Keratinocyte (primary cell): ENCODE measurements around the gene LINC01488. TPM values are rescaled to one million over a fixed set of nuclear protein-coding genes. Genes with fewer than 3 reads are reported as not detected.

Source experiments
- DNase-seq: peaks from one replicate; pipeline ENCODE4 v3.0.0-alpha.2; 2011; ENCODE audit warnings: low read depth, missing footprints, low spot score
- FAIRE-seq: peaks from 2 replicates; lab custom pipeline; 2011; peaks lifted over from hg19 to GRCh38; lab: Jason Lieb, UNC
- H2AFZ ChIP-seq: 2 replicates; pipeline ENCODE4 v1.6.0; 2012; ENCODE audit warnings: low read length, control low read depth, inconsistent platforms; ENCODE audit not compliant: control insufficient read depth
- H3K27ac ChIP-seq: 2 replicates; pipeline ENCODE4 v1.5.1; 2011; ENCODE audit warnings: low read length; ENCODE audit not compliant: control insufficient read depth, insufficient read depth
- H3K27me3 ChIP-seq: 3 replicates; pipeline ENCODE4 v1.6.0; 2011; ENCODE audit warnings: low read length; ENCODE audit not compliant: control insufficient read depth, insufficient read depth; ENCODE audit errors: extremely low read depth
- H3K36me3 ChIP-seq, 2 experiments: 2 replicates in 1 of 2; 3 replicates in 1 of 2; pipeline ENCODE4 v1.5.1; 2011; ENCODE audit warnings: low read length in 2 of 2, mild to moderate bottlenecking in 1 of 2; ENCODE audit not compliant: control insufficient read depth in 2 of 2, insufficient read depth in 2 of 2; ENCODE audit errors: extremely low read depth in 1 of 2
- H3K4me1 ChIP-seq: 3 replicates; pipeline ENCODE4 v1.5.1; 2011; ENCODE audit warnings: low read length; ENCODE audit not compliant: control insufficient read depth, insufficient read depth; ENCODE audit errors: extremely low read depth
- H3K4me2 ChIP-seq: 3 replicates; pipeline ENCODE4 v1.6.0; 2011; ENCODE audit warnings: low read depth, low read length; ENCODE audit not compliant: control insufficient read depth, insufficient read depth; ENCODE audit errors: extremely low read depth
- H3K4me3 ChIP-seq, 3 experiments: fragments of 200-600 bp in 1 of 3; sonication (generic) in 1 of 3; 2 replicates in 2 of 3; 3 replicates in 1 of 3; pipeline ENCODE4 v1.5.1; 2011 to 2016; ENCODE audit warnings: low read length in 3 of 3, mild to moderate bottlenecking in 3 of 3, control low read depth in 2 of 3, inconsistent platforms in 1 of 3, low read depth in 1 of 3, mixed read lengths in 1 of 3, mixed run types in 1 of 3, moderate library complexity in 1 of 3; ENCODE audit not compliant: control insufficient read depth in 2 of 3, insufficient read depth in 2 of 3; ENCODE audit errors: extremely low read depth in 1 of 3
- H3K79me2 ChIP-seq: 2 replicates; pipeline ENCODE4 v1.6.0; 2012; ENCODE audit warnings: low read length; ENCODE audit not compliant: control insufficient read depth, insufficient read depth
- H3K9ac ChIP-seq: 3 replicates; pipeline ENCODE4 v1.6.0; 2011; ENCODE audit warnings: low read length; ENCODE audit not compliant: control insufficient read depth, insufficient read depth; ENCODE audit errors: extremely low read depth
- H3K9me1 ChIP-seq: 3 replicates; pipeline ENCODE4 v1.6.0; 2011; ENCODE audit warnings: low read length; ENCODE audit not compliant: control insufficient read depth, insufficient read depth; ENCODE audit errors: extremely low read depth
- H3K9me3 ChIP-seq: 2 replicates; pipeline ENCODE4 v1.5.1; 2012; ENCODE audit warnings: low read depth, low read length; ENCODE audit not compliant: control insufficient read depth
- H4K20me1 ChIP-seq: 3 replicates; pipeline ENCODE4 v1.6.0; 2011; ENCODE audit warnings: low read length; ENCODE audit not compliant: control insufficient read depth, insufficient read depth; ENCODE audit errors: extremely low read depth
- CTCF ChIP-seq, 3 experiments: IDR thresholded peaks in 1 of 3; conservative IDR thresholded peaks in 1 of 3; optimal IDR thresholded peaks in 1 of 3; 2 replicates in 2 of 3; 3 replicates in 1 of 3; pipeline versions ENCODE3 to v1.5.1; 2011; ENCODE audit warnings: low read length in 3 of 3, mild to moderate bottlenecking in 3 of 3, moderate library complexity in 2 of 3, control low read depth in 1 of 3, inconsistent platforms in 1 of 3; ENCODE audit not compliant: insufficient read depth in 2 of 3; ENCODE audit errors: extremely low read depth in 1 of 3
- EZH2 ChIP-seq: IDR thresholded peaks from one replicate; pipeline ENCODE4 v1.6.1; 2012; ENCODE audit warnings: inconsistent platforms, mild to moderate bottlenecking, low read length, moderate library complexity
- dilution Hi-C: fragments of 300-500 bp; cut with MboI; formaldehyde crosslinking; loops from one replicate; pipeline ENCODE4 v1.7.0; 2020; ENCODE audit warnings: low sequenced_read_pairs; ENCODE audit not compliant: extremely low pct_ligation_motif_present
- polyA plus RNA-seq, 5 experiments: library from polyadenylated mRNA; depleted of rRNA in 3 of 5; stranded (reverse) in 3 of 5; stranded (forward) in 1 of 5; unstranded in 1 of 5; fragments of >200 nt; gene quantifications; 1 replicate in 1 of 5; 2 replicates in 3 of 5; 3 replicates in 1 of 5; pipeline versions ENCODE4 v1.2.1 to v1.2.3, GENCODE V29; 2011 to 2012; ENCODE audit warnings: missing spikeins in 2 of 5, low read depth in 1 of 5, low replicate concordance in 1 of 5

Gene LINC01488
- polyA plus RNA-seq, 1 donor (not counting 4 experiments of a cell fraction or from before 2014, with no cell fraction given): not detected

- FAIRE-seq (no peak), DNase-seq (no peak)
- dilution Hi-C loops: no loop called here
- Histone ChIP-seq H3K27ac (no peak overlapping the region), H3K4me3 (no peak overlapping the region), H3K9me3 (peaks cover 26% of the 10 kb centered on the region), H3K27me3 (peaks cover 32% of the 10 kb centered on the region), H3K79me2 (no peaks in the 10 kb centered on the region), H3K9ac (no peak overlapping the region), H3K4me1 (peaks cover 14% of the 10 kb centered on the region), H4K20me1 (no peaks in the 10 kb centered on the region), H2AFZ (no peak overlapping the region), H3K4me2 (no peak overlapping the region), H3K36me3 (no peaks in the 10 kb centered on the region), H3K9me1 (no peaks in the 10 kb centered on the region)
- no peak for TF ChIP-seq EZH2
- TF ChIP-seq CTCF (optimal IDR thresholded peaks at IDR 0.05 in 1 of 3, IDR thresholded peaks at IDR 0.05 in 1 of 3, conservative IDR thresholded peaks at IDR 0.05 in 1 of 3; ENCODE audit: extremely low read depth in 1 of 3, insufficient read depth in 2 of 3, low read length in 3 of 3): no peak
These were observed 18.1 kb upstream of the LINC01488 start for GRCh38 chr11:69463181-69463994.

GRCh38 chr11:69463995-69464960 lies 17.2 kb upstream of the LINC01488 start:
- DNase-seq (no peak), FAIRE-seq (no peak)
- no peak overlapping the region for H3K4me3 ChIP-seq
- no peak overlapping the region for H3K9ac ChIP-seq
- dilution Hi-C loops: no loop called here
- H3K27me3 ChIP-seq: peaks cover 32% of the 10 kb centered on the region
- TF ChIP-seq CTCF (optimal IDR thresholded peaks at IDR 0.05 in 1 of 3, IDR thresholded peaks at IDR 0.05 in 1 of 3, conservative IDR thresholded peaks at IDR 0.05 in 1 of 3; ENCODE audit: extremely low read depth in 1 of 3, insufficient read depth in 2 of 3, low read length in 3 of 3) (no peak), EZH2 (no peak)
- no peak overlapping the region for H3K27ac ChIP-seq
- peaks cover 14% of the 10 kb centered on the region for H3K4me1 ChIP-seq
- no peaks in the 10 kb centered on the region for H4K20me1 ChIP-seq
- H3K79me2 ChIP-seq: no peaks in the 10 kb centered on the region
- H3K36me3 ChIP-seq: no peaks in the 10 kb centered on the region
- peaks cover 26% of the 10 kb centered on the region for H3K9me3 ChIP-seq
- H3K9me1 ChIP-seq: no peaks in the 10 kb centered on the region
- H3K4me2 ChIP-seq: no peak overlapping the region
- H2AFZ ChIP-seq: no peak overlapping the region
